ENCODE results near the gene IL22RA2.

GRCh38 chr6:137188855-137189254 lies 15.4 kb upstream of the IL22RA2 start:
- no peak for TF ChIP-seq EZH2 (IDR thresholded peaks at IDR 0.05; ENCODE audit: insufficient read depth, low read length)
- no peak for TF ChIP-seq CTCF (IDR thresholded peaks at IDR 0.05; ENCODE audit: insufficient read depth, low read depth, low read length)

Data from astrocyte (in vitro differentiated cells and primary cell).